HCT116 (cell line): ENCODE results near the gene CDCA4. TPM values are rescaled to one million over a fixed set of nuclear protein-coding genes. Genes with fewer than 3 reads are reported as not detected.

ENCODE experiments used
- ATAC-seq: fragments of 200-7000 bp; cut with Tn5 transposase; 2 replicates; pipeline ENCODE4 v1.9.1; 2020; ENCODE audit warnings: mild to moderate bottlenecking, moderate library complexity
- BruUV-seq: library from RNA; stranded (reverse); fragments of 400-500 nt; replicated peaks from 2 replicates; lab custom pipeline; 2021; lab: Mats Ljungman, UMichigan
- CTCF ChIA-PET: fragments of 300-600 bp; sonication (Branson Sonifier 250); formaldehyde crosslinking; loops from one replicate; lab custom pipeline; 2021; ENCODE audit warnings: antibody characterized with exemption; lab: Charles Lee
- POLR2A ChIA-PET: fragments of 300-600, 350-600 bp; sonication (Branson Sonifier 250); formaldehyde crosslinking; loops from one replicate; lab custom pipeline; 2021; ENCODE audit warnings: antibody characterized with exemption; lab: Charles Lee
- RAD21 ChIA-PET, 2 experiments: fragments of 300-600 bp; sonication (Branson Sonifier 250); formaldehyde crosslinking; loops; one replicate each; lab custom pipeline; 2023; ENCODE audit warnings: low total read pairs in 2 of 2; ENCODE audit not compliant: uncharacterized antibody in 2 of 2, unreplicated experiment in 2 of 2, low non-redundant PET in 1 of 2; lab: Charles Lee
- DNase-seq: peaks from one replicate; pipeline ENCODE4 v3.0.0-alpha.2; 2010; ENCODE audit warnings: low read depth, low spot score
- H2AFZ ChIP-seq: fragments of 200-600 bp; shearing (Covaris generic), sonication (generic); 2 replicates; pipeline ENCODE4 v1.6.1; 2017; ENCODE audit warnings: low read depth, mixed run types, mixed read lengths, antibody characterized with exemption, low read length; ENCODE audit not compliant: poor library complexity, severe bottlenecking
- H3K27ac ChIP-seq: 2 replicates; pipeline ENCODE4 v1.5.1; 2012; ENCODE audit warnings: low read depth, low read length
- H3K27me3 ChIP-seq: fragments of 200-600 bp; sonication (generic); 2 replicates; pipeline ENCODE4 v1.6.1; 2016; ENCODE audit warnings: mixed run types, low read length, mixed read lengths; ENCODE audit not compliant: insufficient read depth
- H3K36me3 ChIP-seq, 2 experiments: fragments of 200-500 bp in 1 of 2; fragments of 200-600 bp in 1 of 2; sonication (Bioruptor generic) in 1 of 2; sonication (generic) in 1 of 2; 2 replicates each; pipeline versions ENCODE4 v1.5.1 to v1.6.1; 2014 to 2016; ENCODE audit warnings: low read length in 2 of 2, inconsistent platforms in 1 of 2, mixed read lengths in 1 of 2, mixed run types in 1 of 2; ENCODE audit not compliant: insufficient read depth in 2 of 2, control insufficient read depth in 1 of 2
- H3K4me1 ChIP-seq, 2 experiments: fragments of 200-600 bp in 1 of 2; sonication (generic) in 1 of 2; 2 replicates each; pipeline versions ENCODE4 v1.5.1 to v1.6.1; 2012 to 2017; ENCODE audit warnings: low read length in 2 of 2, inconsistent platforms in 1 of 2, mild to moderate bottlenecking in 1 of 2, mixed read lengths in 1 of 2, mixed run types in 1 of 2, moderate library complexity in 1 of 2; ENCODE audit not compliant: insufficient read depth in 2 of 2, control insufficient read depth in 1 of 2
- H3K4me2 ChIP-seq: fragments of 200-600 bp; sonication (generic); 2 replicates; pipeline ENCODE4 v1.6.1; 2017; ENCODE audit warnings: mixed run types, low read length, mixed read lengths
- H3K4me3 ChIP-seq, 2 experiments: fragments of 200-600 bp in 1 of 2; sonication (generic) in 1 of 2; replicated peaks in 1 of 2; 2 replicates each; pipeline ENCODE4 v1.5.1; 2011 to 2016; ENCODE audit warnings: low read length in 2 of 2, control low read depth in 1 of 2, low read depth in 1 of 2, mild to moderate bottlenecking in 1 of 2, mixed read lengths in 1 of 2, mixed run types in 1 of 2
- H3K79me2 ChIP-seq: fragments of 200-600 bp; sonication (generic); 2 replicates; pipeline ENCODE4 v1.6.1; 2017; ENCODE audit warnings: mild to moderate bottlenecking, mixed run types, low read length, moderate library complexity, mixed read lengths; ENCODE audit not compliant: insufficient read depth
- H3K9ac ChIP-seq: fragments of 200-600 bp; sonication (generic); 2 replicates; pipeline ENCODE4 v1.6.1; 2016; ENCODE audit warnings: low read length, mixed read lengths
- H3K9me2 ChIP-seq: fragments of 200-600 bp; sonication (generic), shearing (Covaris generic); 2 replicates; pipeline ENCODE4 v1.6.1; 2017; ENCODE audit warnings: mixed run types, mild to moderate bottlenecking, moderate library complexity; ENCODE audit not compliant: insufficient read depth
- H3K9me3 ChIP-seq, 2 experiments: fragments of 200-500 bp in 1 of 2; fragments of 200-600 bp in 1 of 2; sonication (Bioruptor generic) in 1 of 2; sonication (generic) in 1 of 2; 2 replicates each; pipeline ENCODE4 v1.6.1; 2014 to 2017; ENCODE audit warnings: low read length in 2 of 2, mixed read lengths in 2 of 2, inconsistent platforms in 1 of 2, low read depth in 1 of 2, mild to moderate bottlenecking in 1 of 2, mixed run types in 1 of 2, moderate library complexity in 1 of 2; ENCODE audit not compliant: control insufficient read depth in 1 of 2, insufficient read depth in 1 of 2
- H4K20me1 ChIP-seq: fragments of 200-600 bp; sonication (generic), shearing (Covaris generic); 2 replicates; pipeline ENCODE4 v1.6.1; 2017; ENCODE audit warnings: mixed run types, mild to moderate bottlenecking, moderate library complexity; ENCODE audit not compliant: insufficient read depth
- CBX3 ChIP-seq: IDR thresholded peaks from 2 replicates; pipeline ENCODE4 v1.6.1; 2012; ENCODE audit warnings: low read depth
- CEBPB ChIP-seq: IDR thresholded peaks from 2 replicates; pipeline ENCODE4 v1.6.1; 2012; ENCODE audit warnings: low read depth
- EGR1 ChIP-seq: IDR thresholded peaks from 2 replicates; pipeline ENCODE4 v1.6.1; 2012; ENCODE audit warnings: low read depth
- ELF1 ChIP-seq: IDR thresholded peaks from 2 replicates; pipeline ENCODE4 v1.6.1; 2012; ENCODE audit warnings: low read depth, borderline replicate concordance
- EZH2 ChIP-seq: fragments of 200-600 bp; sonication (generic); IDR thresholded peaks from 2 replicates; pipeline ENCODE4 v1.6.1; 2017; ENCODE audit warnings: antibody characterized with exemption, mixed run types
- EZH2phosphoT487 ChIP-seq: fragments of 200-600 bp; IDR thresholded peaks from 2 replicates; pipeline ENCODE4 v1.6.1; 2018; ENCODE audit warnings: antibody characterized with exemption, borderline replicate concordance
- FOSL1 ChIP-seq: IDR thresholded peaks from 2 replicates; pipeline ENCODE4 v1.6.1; 2012; ENCODE audit warnings: low read depth
- JUND ChIP-seq: IDR thresholded peaks from 2 replicates; pipeline ENCODE4 v1.6.1; 2012
- MAX ChIP-seq: IDR thresholded peaks from 2 replicates; pipeline ENCODE4 v1.6.1; 2012
- POLR2A ChIP-seq: IDR thresholded peaks from 2 replicates; pipeline ENCODE4 v1.7.0; 2011; ENCODE audit warnings: borderline replicate concordance; ENCODE audit not compliant: insufficient read depth, insufficient read length; ENCODE audit errors: extremely low read depth
- POLR2AphosphoS5 ChIP-seq: IDR thresholded peaks from 2 replicates; pipeline ENCODE4 v1.6.1; 2011; ENCODE audit warnings: mild to moderate bottlenecking, low read depth, low read length, moderate library complexity
- RAD21 ChIP-seq: IDR thresholded peaks from 2 replicates; pipeline ENCODE4 v1.6.1; 2012; ENCODE audit warnings: low read depth, mild to moderate bottlenecking
- REST ChIP-seq: IDR thresholded peaks from 2 replicates; pipeline ENCODE4 v1.6.1; 2012; ENCODE audit warnings: low read depth
- SIN3A ChIP-seq: IDR thresholded peaks from 2 replicates; pipeline ENCODE4 v1.6.1; 2012; ENCODE audit warnings: low read depth
- SP1 ChIP-seq: IDR thresholded peaks from 2 replicates; pipeline ENCODE4 v1.6.1; 2012; ENCODE audit warnings: low read depth
- SRF ChIP-seq: IDR thresholded peaks from 2 replicates; pipeline ENCODE4 v1.6.1; 2012; ENCODE audit warnings: low read depth
- TCF7L2 ChIP-seq: IDR thresholded peaks from 2 replicates; pipeline ENCODE4 v1.7.0; 2011; ENCODE audit warnings: borderline replicate concordance, inconsistent platforms; ENCODE audit not compliant: insufficient read depth, insufficient read length; ENCODE audit errors: extremely low read depth
- YY1 ChIP-seq: IDR thresholded peaks from 2 replicates; pipeline ENCODE4 v1.6.1; 2011; ENCODE audit warnings: low read length, low read depth, moderate library complexity, mild to moderate bottlenecking; ENCODE audit not compliant: insufficient replicate concordance; ENCODE audit errors: extremely low read depth
- ZFX ChIP-seq: fragments of 450-650 bp; IDR thresholded peaks from 2 replicates; pipeline ENCODE4 v1.6.1; 2017
- ZNF274 ChIP-seq: fragments of 200-500 bp; sonication (Bioruptor generic); IDR thresholded peaks from 2 replicates; pipeline ENCODE4 v1.6.1; 2014; ENCODE audit warnings: mild to moderate bottlenecking, low read depth, low read length, inconsistent platforms
- intact Hi-C: fragments of 100-400 bp; cut with micrococcal nuclease; formaldehyde crosslinking; loops from 2 replicates; pipeline ENCODE4 v1.10.0; 2022
- total RNA-seq: library from RNA; stranded (reverse); gene quantifications from one replicate; pipeline ENCODE4 v1.2.1, GENCODE V29; 2021; ENCODE audit not compliant: unreplicated experiment
- TF ChIP-seq, protein P1 (sequence below): IDR thresholded peaks from 2 replicates; pipeline ENCODE4 v1.6.1; 2012

The CDCA4 gene
- total RNA-seq, 1 experiment from 2014 or later = 62.4 TPM

- Histone ChIP-seq H3K4me2 (peak overlapping the region; percentile 94), H3K4me1 (peaks cover 38 to 73% of the 10 kb centered on the region in 2 experiments)
Observed at GRCh38 chr14:105023791-105024480, 3.1 kb upstream of the CDCA4 start.

DNA sequence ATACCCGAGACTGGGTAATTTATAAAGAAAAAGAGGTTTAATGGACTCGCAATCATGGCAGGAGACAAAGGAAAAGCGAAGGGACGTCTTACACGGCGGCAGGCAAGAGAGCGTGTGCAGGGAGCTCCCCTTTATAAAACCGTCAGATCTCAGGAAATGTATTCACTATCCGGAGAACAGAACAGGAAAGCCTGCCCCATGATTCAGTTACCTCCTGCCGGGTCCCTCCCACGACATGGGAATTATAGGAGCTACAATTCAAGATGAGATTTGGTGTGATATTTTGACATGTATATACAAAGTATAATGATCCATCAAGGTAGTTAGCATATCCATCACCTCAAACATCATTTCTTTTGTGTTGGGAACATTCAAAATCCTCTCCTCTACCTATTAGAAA is 2.3 kb upstream of the CDCA4 start:
- POLR2A ChIA-PET = interaction anchor here (0.9 kb wide), 1 partner anchor 50 kb away, joined by 3 read pairs; no protein-coding TSS in a partner anchor
- H3K79me2 ChIP-seq = peaks cover 39% of the 10 kb centered on the region
- CTCF ChIA-PET = no interaction called here
- H3K4me1 ChIP-seq = peaks cover 42 to 81% of the 10 kb centered on the region in 2 experiments
- H3K36me3 ChIP-seq = peaks cover 0 to 11% of the 10 kb centered on the region in 2 experiments; a peak in 1 of 4 replicates
- peaks cover 13% of the 10 kb centered on the region; the same call in 1 of the 2 replicates for H4K20me1 ChIP-seq
- H2AFZ ChIP-seq = no peak overlapping the region
- RAD21 ChIA-PET = no interaction called here
- intact Hi-C loops = no loop called here
- no peak overlapping the region for H3K27ac ChIP-seq
- no peak overlapping the region for H3K4me3 ChIP-seq
- H3K9me3 ChIP-seq = no peaks in the 10 kb centered on the region
- peak overlapping the region; percentile 93 for H3K9ac ChIP-seq
- DNase-seq = no peak
- H3K27me3 ChIP-seq = no peaks in the 10 kb centered on the region
- ATAC-seq = no peak
- H3K4me2 ChIP-seq = peak overlapping the region; percentile 94
- BruUV-seq = no TSS peak
- H3K9me2 ChIP-seq = no peaks in the 10 kb centered on the region
- no peak for TF ChIP-seq EZH2phosphoT487
- TF ChIP-seq POLR2AphosphoS5 = no peak
- TF ChIP-seq POLR2A = no peak
- TF ChIP-seq FOSL1 = no peak
- no peak for TF ChIP-seq JUND
- TF ChIP-seq, protein P1, sequence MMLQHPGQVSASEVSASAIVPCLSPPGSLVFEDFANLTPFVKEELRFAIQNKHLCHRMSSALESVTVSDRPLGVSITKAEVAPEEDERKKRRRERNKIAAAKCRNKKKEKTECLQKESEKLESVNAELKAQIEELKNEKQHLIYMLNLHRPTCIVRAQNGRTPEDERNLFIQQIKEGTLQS = no peak
- TF ChIP-seq MAX = no peak
- no peak for TF ChIP-seq CEBPB
- no peak for TF ChIP-seq REST
- no peak for TF ChIP-seq ZNF274
- TF ChIP-seq EGR1 = no peak
- no peak for TF ChIP-seq TCF7L2

More at GRCh38 chr14:105023791-105024480, 3.1 kb upstream of the CDCA4 start:
- H3K79me2 ChIP-seq = peaks cover 31% of the 10 kb centered on the region
- H3K27ac ChIP-seq = peak overlapping the region; percentile 31; the same call in 1 of the 2 replicates
- no peak overlapping the region for H2AFZ ChIP-seq
- intact Hi-C loops = no loop called here
- BruUV-seq = no TSS peak
- DNase-seq = peak; percentile 18
- H3K36me3 ChIP-seq = peaks cover 0 to 10% of the 10 kb centered on the region in 2 experiments; a peak in 1 of 4 replicates
- H4K20me1 ChIP-seq = peaks cover 7% of the 10 kb centered on the region; the same call in 1 of the 2 replicates
- ChIA-PET RAD21 (no interaction called here), CTCF (interaction anchor here (1.6 kb wide), 1 partner anchor 22 kb away, joined by 5 read pairs; no protein-coding TSS in a partner anchor), POLR2A (no interaction called here)
- peak overlapping the region; percentile 93 for H3K9ac ChIP-seq
- no peaks in the 10 kb centered on the region for H3K9me3 ChIP-seq
- no peak for ATAC-seq
- H3K4me3 ChIP-seq = peak overlapping the region in 1 of 2 experiments; percentile 21; a peak in 1 of 4 replicates
- no peak for TF ChIP-seq ZFX
- no peak for TF ChIP-seq CEBPB
- no peak for TF ChIP-seq ELF1
- TF ChIP-seq CBX3 = no peak
- TF ChIP-seq EZH2 = no peak
- no peak for TF ChIP-seq SRF
- TF ChIP-seq SIN3A = no peak
- TF ChIP-seq POLR2AphosphoS5 = no peak; the same call in 1 of the 2 replicates
- no peak for TF ChIP-seq RAD21
- no peak for TF ChIP-seq EZH2phosphoT487
- TF ChIP-seq YY1 = no peak
- TF ChIP-seq ZNF274 = no peak
- TF ChIP-seq SP1 = no peak
- no peaks in the 10 kb centered on the region for H3K9me2 ChIP-seq
- H3K27me3 ChIP-seq = no peaks in the 10 kb centered on the region
